Measurements from ENCODE around the gene SEPHS2. TPM values are rescaled to one million over a fixed set of nuclear protein-coding genes. Genes with fewer than 3 reads are reported as not detected.

The SEPHS2 gene
- polyA plus RNA-seq, 1 donor from 2014 or later: 9.8 TPM

GRCh38 chr16:30493941-30494488 is 48.3 kb upstream of the SEPHS2 start:
- H3K4me2 ChIP-seq (ENCODE audit: low read length): no peak overlapping the region
- H3K9ac ChIP-seq (ENCODE audit: low read length): no peak overlapping the region
- H3K9me2 ChIP-seq (ENCODE audit: insufficient read depth, low read length): no peaks in the 10 kb centered on the region
- no peaks in the 10 kb centered on the region for H4K20me1 ChIP-seq (ENCODE audit: insufficient read depth)
- H3K79me2 ChIP-seq (replicated peaks; ENCODE audit: insufficient read depth, low read length): no peaks in the 10 kb centered on the region
- no peaks in the 10 kb centered on the region for H3K9me3 ChIP-seq (ENCODE audit: low read length)
- TF ChIP-seq RAD21 (conservative IDR thresholded peaks at IDR 0.05) (no peak), MXI1 (conservative IDR thresholded peaks at IDR 0.05; ENCODE audit: poor library complexity, severe bottlenecking) (no peak), EZH2 (IDR thresholded peaks at IDR 0.05; ENCODE audit: borderline replicate concordance, insufficient read depth, low read length, poor library complexity, severe bottlenecking) (no peak), EP300 (conservative IDR thresholded peaks at IDR 0.05; ENCODE audit: poor library complexity, severe bottlenecking) (no peak), POLR2AphosphoS5 (IDR thresholded peaks at IDR 0.05) (no peak), TAF1 (IDR thresholded peaks at IDR 0.05; ENCODE audit: low read depth) (no peak), CTCF (IDR thresholded peaks at IDR 0.05; ENCODE audit: poor library complexity, severe bottlenecking) (no peak), REST (IDR thresholded peaks at IDR 0.05; ENCODE audit: borderline replicate concordance) (no peak), SMC3 (conservative IDR thresholded peaks at IDR 0.05; ENCODE audit: poor library complexity) (no peak)
- no peaks in the 10 kb centered on the region for H3K36me3 ChIP-seq (ENCODE audit: insufficient read depth, low read length)
- no peak overlapping the region for H3K4me3 ChIP-seq (ENCODE audit: low read length)
- no peak overlapping the region for H3K27ac ChIP-seq (ENCODE audit: low read length)
- H3F3A ChIP-seq (ENCODE audit: insufficient read depth, low read length, poor library complexity, severe bottlenecking): no peaks in the 10 kb centered on the region
- H2AFZ ChIP-seq (ENCODE audit: low read depth, low read length): no peak overlapping the region
- H3K27me3 ChIP-seq (ENCODE audit: insufficient read depth, low read depth, low read length): no peaks in the 10 kb centered on the region

- H3K9ac ChIP-seq (ENCODE audit: low read length): no peak overlapping the region
- no peak overlapping the region for H3K4me2 ChIP-seq (ENCODE audit: low read length)
- no peaks in the 10 kb centered on the region for H3K79me2 ChIP-seq (replicated peaks; ENCODE audit: insufficient read depth, low read length)
- H3F3A ChIP-seq (ENCODE audit: insufficient read depth, low read length, poor library complexity, severe bottlenecking): no peaks in the 10 kb centered on the region
- H3K9me3 ChIP-seq (ENCODE audit: low read length): no peaks in the 10 kb centered on the region
- no peak overlapping the region for H2AFZ ChIP-seq (ENCODE audit: low read depth, low read length)
- no peak overlapping the region for H3K4me3 ChIP-seq (ENCODE audit: low read length)
- no peak overlapping the region for H3K27ac ChIP-seq (ENCODE audit: low read length)
- H4K20me1 ChIP-seq (ENCODE audit: insufficient read depth): no peaks in the 10 kb centered on the region
- H3K36me3 ChIP-seq (ENCODE audit: insufficient read depth, low read length): no peaks in the 10 kb centered on the region
- TF ChIP-seq MXI1 (conservative IDR thresholded peaks at IDR 0.05; ENCODE audit: poor library complexity, severe bottlenecking) (no peak), SMC3 (conservative IDR thresholded peaks at IDR 0.05; ENCODE audit: poor library complexity) (no peak), EZH2 (IDR thresholded peaks at IDR 0.05; ENCODE audit: borderline replicate concordance, insufficient read depth, low read length, poor library complexity, severe bottlenecking) (no peak), REST (IDR thresholded peaks at IDR 0.05; ENCODE audit: borderline replicate concordance) (no peak)
- no peaks in the 10 kb centered on the region for H3K9me2 ChIP-seq (ENCODE audit: insufficient read depth, low read length)
- H3K27me3 ChIP-seq (ENCODE audit: insufficient read depth, low read depth, low read length): no peaks in the 10 kb centered on the region
Measured at GRCh38 chr16:30491744-30492308, 46.2 kb upstream of the SEPHS2 start.
